Heart right ventricle (tissue), 16 donors: ENCODE measurements around the gene NKD1. TPM values are rescaled to one million over a fixed set of nuclear protein-coding genes. Genes with fewer than 3 reads are reported as not detected.

ENCODE experiments used
- ATAC-seq, 8 donors: fragments of 200-7000 bp; cut with Tn5 transposase; one replicate each; pipeline ENCODE4 v1.9.1; 2020; ENCODE audit warnings: mild to moderate bottlenecking in 8 of 8, moderate library complexity in 8 of 8, moderate number of reproducible peaks in 1 of 8
- DNase-seq, 2 donors: peaks; one replicate each; pipeline ENCODE4 v3.0.0-alpha.2; 2020
- H3K27ac ChIP-seq, 10 donors: fragments of 200-600 bp; sonication (generic) in 2 of 10; one replicate each; pipeline versions ENCODE4 v1.5.0 to v1.8.0; 2020 to 2022; ENCODE audit warnings: mild to moderate bottlenecking in 3 of 10
- H3K27me3 ChIP-seq, 7 donors: fragments of 200-600 bp; one replicate each; pipeline ENCODE4 v1.8.0; 2021 to 2022; ENCODE audit warnings: mild to moderate bottlenecking in 2 of 7
- H3K36me3 ChIP-seq, 9 donors: fragments of 200-600 bp; sonication (generic) in 1 of 9; one replicate each; pipeline versions ENCODE4 v1.5.0 to v1.8.0; 2020 to 2022; ENCODE audit warnings: mild to moderate bottlenecking in 2 of 9
- H3K4me1 ChIP-seq, 9 donors: fragments of 200-600 bp; sonication (generic) in 1 of 9; one replicate each; pipeline versions ENCODE4 v1.5.0 to v1.8.0; 2020 to 2022; ENCODE audit warnings: mild to moderate bottlenecking in 4 of 9
- H3K4me3 ChIP-seq, 10 donors: fragments of 200-600 bp; sonication (generic) in 2 of 10; one replicate each; pipeline versions ENCODE4 v1.5.0 to v1.8.0; 2020 to 2022; ENCODE audit warnings: mild to moderate bottlenecking in 7 of 10, moderate library complexity in 2 of 10
- H3K9me3 ChIP-seq, 11 donors: fragments of 200-600 bp in 10 of 11; sonication (generic) in 2 of 11; one replicate each; pipeline versions ENCODE4 v1.5.0 to v1.8.0; 2013 to 2022; ENCODE audit warnings: mild to moderate bottlenecking in 2 of 11, control low read depth in 1 of 11, moderate library complexity in 1 of 11
- CTCF ChIP-seq, 9 donors: fragments of 200-600 bp; sonication (generic) in 2 of 9; IDR thresholded peaks; one replicate each; pipeline versions ENCODE4 v1.5.0 to v1.8.0; 2021 to 2022; ENCODE audit warnings: antibody characterized with exemption in 9 of 9, mild to moderate bottlenecking in 5 of 9, moderate library complexity in 1 of 9
- WGBS, 2 donors: extraction: QIAGEN DNeasy Blood & Tissue Kit; methylation state at CpG; one replicate each; pipeline ENCODE4 v1.1.7; 2013; ENCODE audit warnings: inconsistent platforms in 1 of 2; 5-methylcytosine and 5-hydroxymethylcytosine counted together
- intact Hi-C, 10 donors: fragments of 100-400 bp; cut with DNase I; formaldehyde crosslinking; loops; one replicate each; pipeline versions ENCODE4 v1.11.1 to v1.14.2; 2022
- polyA plus RNA-seq, 2 donors: library from polyadenylated mRNA; stranded (reverse); fragments of 200-250 nt; gene quantifications; one replicate each; pipeline ENCODE4 v1.2.3, GENCODE V29; 2013
- total RNA-seq, 10 donors: library from RNA; stranded (reverse); fragmentation: NEBNext Ultra II Directional in 3 of 10; extraction: Animal tissue kit (Norgen Biotek cat#: 25700) in 3 of 10; gene quantifications; one replicate each; pipeline versions ENCODE4 v1.2.1 to v1.2.4, GENCODE V29; 2021 to 2023
- donor health status: Arrhythmogenic right ventricular cardiomyopathy.
- donor health status: ischemic (EF 13 %, LVEDD 7.1; RV severe dilation, severe dysfunction).
- donor health status: healthy with polysubstance abuse.
- donor health status: DM: no; HTN: yes; CAD: no.
- donor health status: DM: no; HTN: no; CAD: no.
- donor health status: ischemic (EF 25% LVEDD 6.9; RV normal size, moderate dysfunction).
- donor health status: ischemic (EF 25% LVEDD 5.7; RV mildly dilated, moderate dysfunction).
- donor health status: healthy.
- donor health status: DM: yes; HTN: yes; CAD: no.
- donor health status: Ischemic cardiomyopathy.
- donor health status: ischemic (EF 35%, LVEDD 5.7; RV mildly dilated, moderate dysfunction).
- donor health status: nonischemic (EF 11% LVEDD 7.7; RV severe dilation, severe dysfunction).
- donor health status: DM: yes; HTN: yes; CAD: no.
- donor health status: PGD.
- donor health status: ischemic (EF 29% LVEDD 5.4; RV normal size, mild dysfunction).
- donor health status: nonischemic (EF 23%, LVEDD 6.1; RV moderate dilation, normal function).

The NKD1 gene
- total and polyA plus RNA-seq, 12 donors = 0.22 to 1.1 (median 0.42) TPM

DNA sequence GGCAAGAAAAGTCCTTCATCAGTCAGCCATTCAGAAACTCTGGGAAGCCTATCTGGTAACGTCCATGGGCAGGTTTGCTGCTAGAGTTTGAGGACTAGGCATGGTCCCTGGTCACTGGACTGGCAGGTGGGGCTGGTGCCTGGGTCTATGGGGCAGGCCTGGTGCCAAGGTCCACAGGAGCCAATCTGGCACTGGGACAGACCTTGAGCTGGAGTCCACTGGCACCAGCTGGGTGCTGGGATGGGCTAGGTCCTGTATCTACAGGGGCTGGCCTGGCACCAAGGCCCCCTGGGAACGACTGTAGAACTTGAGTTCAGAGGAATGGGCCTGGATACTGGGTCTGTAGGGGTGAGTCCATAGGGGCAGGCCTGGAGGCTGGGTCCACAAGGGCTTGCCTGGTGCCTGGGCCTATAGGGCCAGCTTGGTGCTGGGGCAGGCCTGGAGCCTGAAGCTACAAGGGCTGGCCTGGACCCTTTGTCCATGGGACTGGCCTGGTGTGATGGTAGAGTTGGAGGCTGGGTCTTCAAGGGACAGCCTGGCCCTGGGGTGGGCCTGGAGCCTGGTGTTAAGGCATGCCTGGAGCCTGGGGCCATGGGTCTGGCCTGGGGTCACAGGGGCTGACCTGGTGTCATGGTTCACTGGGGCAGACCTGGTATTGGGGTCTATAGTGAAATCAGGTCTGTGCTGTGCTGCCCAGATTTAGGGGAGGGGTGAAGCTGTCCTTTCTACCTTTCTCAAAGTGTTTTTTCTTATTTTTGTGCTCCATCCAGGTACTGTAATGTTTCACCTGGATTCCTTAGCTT, 30.5 kb upstream of the NKD1 start:
- H3K27me3 ChIP-seq = peaks cover 0 to 18% (median 15%) of the 10 kb centered on the region in 7 donors
- TF ChIP-seq CTCF (IDR thresholded peaks at IDR 0.05) = no peak
- H3K9me3 ChIP-seq = peaks cover 0 to 56% (median 28%) of the 10 kb centered on the region in 11 donors
- H3K27ac ChIP-seq = no peak overlapping the region
- no peaks in the 10 kb centered on the region for H3K4me1 ChIP-seq
- ATAC-seq = no peak
- H3K4me3 ChIP-seq = no peak overlapping the region
- no peak for DNase-seq
- intact Hi-C loops = no loop called here
- 63 to 67% methylated on average over 2 of the region's 2 CpGs for WGBS, 2 donors
- H3K36me3 ChIP-seq = no peaks in the 10 kb centered on the region

DNA sequence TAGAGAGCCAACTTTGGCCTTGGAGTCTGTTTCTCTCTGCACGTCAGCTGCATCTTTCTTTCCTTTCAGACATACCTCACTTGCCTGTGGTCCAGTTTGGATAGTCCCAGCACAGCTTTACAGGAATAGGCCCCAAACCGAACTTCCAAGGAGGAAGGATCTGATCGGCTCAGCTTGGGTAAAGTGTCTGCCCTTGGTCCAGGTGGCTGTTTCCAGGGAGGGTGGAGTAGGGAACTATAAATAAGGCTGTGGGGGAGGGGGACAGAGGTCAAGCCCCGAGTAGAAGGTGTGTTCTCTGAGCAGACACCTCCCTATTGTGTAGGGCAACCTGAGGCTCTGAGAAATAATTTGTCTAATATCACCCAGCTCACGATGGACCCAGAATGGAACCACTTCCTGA, 29.2 kb upstream of the NKD1 start:
- peaks cover 0 to 29% (median 26%) of the 10 kb centered on the region in 7 donors for H3K27me3 ChIP-seq

DNA sequence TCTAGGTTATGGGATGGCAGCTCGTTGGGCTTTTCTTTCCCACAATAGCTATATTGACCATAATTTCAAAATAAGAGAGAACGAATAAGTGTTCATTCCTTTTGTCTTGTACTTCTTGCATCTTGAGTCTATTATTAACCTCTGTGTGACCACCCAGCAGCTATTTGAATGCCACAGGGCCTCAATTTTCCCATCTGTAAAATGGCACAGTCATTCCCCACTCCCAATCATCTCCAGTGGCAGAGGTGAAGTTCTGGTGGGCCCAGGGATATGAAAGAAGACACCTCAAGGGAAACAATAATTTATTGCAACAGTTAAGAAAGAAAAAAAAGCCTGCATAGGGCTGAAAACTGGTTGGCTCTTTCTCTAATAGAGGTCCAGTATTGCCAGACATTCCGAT, 28.6 kb upstream of the NKD1 start:
- DNase-seq (no peak), ATAC-seq (no peak)
- H3K9me3 ChIP-seq = peaks cover 0 to 36% (median 21%) of the 10 kb centered on the region in 11 donors
- H3K36me3 ChIP-seq = no peaks in the 10 kb centered on the region
- peaks cover 0 to 32% (median 26%) of the 10 kb centered on the region in 7 donors for H3K27me3 ChIP-seq
- 74 to 76% methylated on average over 3 of the region's 3 CpGs for WGBS, 2 donors
- no peak overlapping the region for H3K4me3 ChIP-seq
- H3K27ac ChIP-seq = no peak overlapping the region
- H3K4me1 ChIP-seq = no peaks in the 10 kb centered on the region
- intact Hi-C loops = no loop called here
- TF ChIP-seq CTCF (IDR thresholded peaks at IDR 0.05) = no peak

More for the DNA sequence above, 29.2 kb upstream of the NKD1 start:
- no peak overlapping the region for H3K4me3 ChIP-seq
- H3K4me1 ChIP-seq = no peaks in the 10 kb centered on the region
- H3K36me3 ChIP-seq = no peaks in the 10 kb centered on the region
- ATAC-seq = no peak
- 67 to 68% methylated on average over 5 of the region's 5 CpGs for WGBS, 2 donors
- intact Hi-C loops = no loop called here
- no peak overlapping the region for H3K27ac ChIP-seq
- H3K9me3 ChIP-seq = peaks cover 0 to 42% (median 24%) of the 10 kb centered on the region in 11 donors
- TF ChIP-seq CTCF (IDR thresholded peaks at IDR 0.05) = no peak
- no peak for DNase-seq

- WGBS, 2 donors = 33 to 34% methylated on average over 6 of the region's 6 CpGs
- intact Hi-C loops = no loop called here
Measured at GRCh38 chr16:50520451-50521245, 27.5 kb upstream of the NKD1 start.

More at GRCh38 chr16:50520451-50521245, 27.5 kb upstream of the NKD1 start:
- Histone ChIP-seq H3K9me3 (peaks cover 0 to 26% (median 20%) of the 10 kb centered on the region in 11 donors), H3K4me3 (no peak overlapping the region), H3K4me1 (no peaks in the 10 kb centered on the region), H3K27ac (no peak overlapping the region), H3K27me3 (peaks cover 0 to 40% (median 26%) of the 10 kb centered on the region in 7 donors), H3K36me3 (no peaks in the 10 kb centered on the region)
- DNase-seq = no peak
- no peak for ATAC-seq
- no peak for TF ChIP-seq CTCF (IDR thresholded peaks at IDR 0.05)
